Transverse colon (tissue), 4 donors: ENCODE results near the gene STRN3. TPM values are rescaled to one million over a fixed set of nuclear protein-coding genes. Genes with fewer than 3 reads are reported as not detected.
A peak's percentile ranks its signal among the peaks of the same experiment; 100 is the strongest.

Experiments
- DNase-seq: peaks from one replicate; pipeline ENCODE4 v3.0.0-alpha.2; 2019
- H3K27ac ChIP-seq, 4 donors: fragments of 200-600 bp; sonication (generic); 2 replicates each; pipeline ENCODE4 v1.5.1; 2016 to 2018; ENCODE audit warnings: inconsistent platforms in 4 of 4
- H3K27me3 ChIP-seq: fragments of 200-600 bp; sonication (generic); 2 replicates; pipeline ENCODE4 v1.5.1; 2017; ENCODE audit warnings: inconsistent platforms
- H3K36me3 ChIP-seq, 4 donors: fragments of 200-600 bp; sonication (generic); 2 replicates each; pipeline ENCODE4 v1.5.1; 2017 to 2019; ENCODE audit warnings: inconsistent platforms in 4 of 4
- H3K4me1 ChIP-seq, 4 donors: fragments of 200-600 bp; sonication (generic); 2 replicates each; pipeline ENCODE4 v1.5.1; 2017 to 2020; ENCODE audit warnings: inconsistent platforms in 4 of 4
- H3K4me3 ChIP-seq, 4 donors: fragments of 200-600 bp; sonication (generic); 1 replicate in 1 of 4; 2 replicates in 3 of 4; pipeline versions ENCODE4 v1.5.1 to v1.6.1; 2017 to 2019; ENCODE audit warnings: inconsistent platforms in 4 of 4
- H3K9me3 ChIP-seq, 2 donors: fragments of 200-600 bp; sonication (generic); 2 replicates each; pipeline ENCODE4 v1.5.1; 2017 to 2019; ENCODE audit warnings: inconsistent platforms in 2 of 2
- CTCF ChIP-seq, 5 experiments: fragments of 200-600 bp in 3 of 5; fragments of 450-650 bp in 2 of 5; sonication (generic) in 3 of 5; IDR thresholded peaks; 1 replicate in 2 of 5; 2 replicates in 3 of 5; pipeline ENCODE4 v1.5.1; 2016 to 2017; ENCODE audit warnings: antibody characterized with exemption in 5 of 5, inconsistent platforms in 3 of 5, mild to moderate bottlenecking in 2 of 5, moderate library complexity in 1 of 5
- EP300 ChIP-seq: sonication (generic); formaldehyde crosslinking; IDR thresholded peaks from one replicate; pipeline ENCODE4 v1.6.1; 2017; ENCODE audit warnings: antibody characterized with exemption, low read depth
- POLR2A ChIP-seq: fragments of 450-650 bp; IDR thresholded peaks from one replicate; pipeline ENCODE4 v1.6.1; 2016; ENCODE audit warnings: antibody characterized with exemption, mild to moderate bottlenecking, moderate library complexity
- POLR2AphosphoS5 ChIP-seq, 3 donors: sonication (generic); formaldehyde crosslinking; IDR thresholded peaks; one replicate each; pipeline ENCODE4 v1.6.1; 2016; ENCODE audit warnings: antibody characterized with exemption in 3 of 3
- WGBS, 2 donors: methylation state at CpG; one replicate each; pipeline ENCODE4 v1.1.5; 2018; ENCODE audit warnings: low coverage in 1 of 2; 5-methylcytosine and 5-hydroxymethylcytosine counted together
- in situ Hi-C, 4 donors: fragments of 200-750 bp; cut with MboI; loops; one replicate each; pipeline versions ENCODE4 v1.15.0 to v1.15.1; 2017; ENCODE audit warnings: low sequenced_read_pairs in 3 of 4, low pct_ligation_motif_present in 1 of 4, low pct_unique_long_range_greater_than_20kb in 1 of 4
- intact Hi-C: fragments of 100-400 bp; cut with DNase I; formaldehyde crosslinking; loops from one replicate; pipeline ENCODE4 v1.15.1; 2023; ENCODE audit warnings: low total_unique reads
- total RNA-seq, 4 donors: library from RNA; depleted of rRNA; stranded (reverse); fragments of >200 nt; gene quantifications; one replicate each; pipeline ENCODE4 v1.1.0, GENCODE V29; 2016

Gene STRN3
- total RNA-seq, 4 donors from 2014 or later, result 42.3 to 57.5 (median 51.5) TPM

- intact Hi-C loops (no loop called here), in situ Hi-C loops (no loop called here)
- DNase-seq, result no peak
- 77% methylated on average over 9 of the region's 9 CpGs; no CpG with 5 or more reads in 1 of the 2 donors for WGBS, 2 donors
- no peaks in the 10 kb centered on the region for H3K9me3 ChIP-seq
- peaks cover 60% of the 10 kb centered on the region for H3K27me3 ChIP-seq
- no peak overlapping the region for H3K27ac ChIP-seq
- TF ChIP-seq EP300 (no peak), POLR2A (no peak), POLR2AphosphoS5 (IDR thresholded peaks at IDR 0.05) (no peak), CTCF (IDR thresholded peaks at IDR 0.05) (no peak)
- peaks cover 8 to 21% (median 16%) of the 10 kb centered on the region in 4 donors for H3K4me1 ChIP-seq
- H3K4me3 ChIP-seq, result no peak overlapping the region
- H3K36me3 ChIP-seq, result no peaks in the 10 kb centered on the region
These were observed 150.5 kb downstream of the STRN3 start for GRCh38 chr14:30875788-30876053.

GRCh38 chr14:30874999-30875787, 151.0 kb downstream of the STRN3 start:
- in situ Hi-C loops (no loop called here), intact Hi-C loops (no loop called here)
- Histone ChIP-seq H3K4me3 (peak overlapping the region; percentile 36 to 83 (median 52)), H3K4me1 (peaks cover 8 to 21% (median 16%) of the 10 kb centered on the region in 4 donors), H3K9me3 (no peaks in the 10 kb centered on the region), H3K36me3 (no peaks in the 10 kb centered on the region), H3K27ac (no peak overlapping the region), H3K27me3 (peaks cover 61% of the 10 kb centered on the region)
- WGBS, 2 donors, result 0 to 13% methylated on average over 11 to 34 of the region's 48 CpGs
- no peak for TF ChIP-seq POLR2AphosphoS5 (IDR thresholded peaks at IDR 0.05)
- DNase-seq, result peak; percentile 10

- in situ Hi-C loops, result no loop called here
- intact Hi-C loops, result no loop called here
- no peaks in the 10 kb centered on the region for H3K9me3 ChIP-seq
- no peaks in the 10 kb centered on the region for H3K36me3 ChIP-seq
- H3K27me3 ChIP-seq, result peaks cover 61% of the 10 kb centered on the region
- 7% methylated on average over 36 of the region's 99 CpGs; no CpG with 5 or more reads in 1 of the 2 donors for WGBS, 2 donors
- no peak within 1 kb of the TSS for H3K27ac ChIP-seq
- peak; percentile 54 for DNase-seq
- H3K4me3 ChIP-seq, result peak within 1 kb of the TSS; percentile 36 to 83 (median 52)
- TF ChIP-seq CTCF (IDR thresholded peaks at IDR 0.05) (peak in 4 of 5 experiments; percentile 25 to 48 (median 28)), EP300 (no peak), POLR2A (no peak), POLR2AphosphoS5 (IDR thresholded peaks at IDR 0.05) (no peak)
- peaks cover 8 to 21% (median 16%) of the 10 kb centered on the region in 4 donors for H3K4me1 ChIP-seq
These were observed 151.8 kb downstream of the STRN3 start, which contains the start of gene COCH for GRCh38 chr14:30874120-30874998. TSS of gene COCH (plus strand) at chr14:30874559. CDS start at chr14:30874939, 380 bp downstream.

- intact Hi-C loops, result no loop called here
- 76 to 79% methylated on average over 7 to 20 of the region's 20 CpGs for WGBS, 2 donors
- Histone ChIP-seq H3K27me3 (peaks cover 61% of the 10 kb centered on the region), H3K36me3 (no peaks in the 10 kb centered on the region), H3K4me1 (peaks cover 8 to 21% (median 16%) of the 10 kb centered on the region in 4 donors), H3K4me3 (peak overlapping the region in 3 of 4 donors; percentile 42 to 83 (median 63)), H3K27ac (no peak overlapping the region), H3K9me3 (no peaks in the 10 kb centered on the region)
- in situ Hi-C loops, result no loop called here
- TF ChIP-seq POLR2AphosphoS5 (IDR thresholded peaks at IDR 0.05) (no peak), POLR2A (no peak), EP300 (no peak), CTCF (IDR thresholded peaks at IDR 0.05) (no peak)
- no peak for DNase-seq
These were observed 152.7 kb downstream of the STRN3 start for GRCh38 chr14:30873308-30874119.
